RPMI8226 (cell line): ENCODE measurements around the gene POU2F2.

Experiments
- DNase-seq: peaks from one replicate; pipeline ENCODE4 v3.0.0-alpha.2; 2015

Gene POU2F2

GRCh38 chr19:42132030-42132628 lies at the start of gene POU2F2:
POU2F2 (minus strand) TSS chr19:42132446; CDS start chr19:42132411, 35 bp downstream.
- DNase-seq, result no peak

DNA sequence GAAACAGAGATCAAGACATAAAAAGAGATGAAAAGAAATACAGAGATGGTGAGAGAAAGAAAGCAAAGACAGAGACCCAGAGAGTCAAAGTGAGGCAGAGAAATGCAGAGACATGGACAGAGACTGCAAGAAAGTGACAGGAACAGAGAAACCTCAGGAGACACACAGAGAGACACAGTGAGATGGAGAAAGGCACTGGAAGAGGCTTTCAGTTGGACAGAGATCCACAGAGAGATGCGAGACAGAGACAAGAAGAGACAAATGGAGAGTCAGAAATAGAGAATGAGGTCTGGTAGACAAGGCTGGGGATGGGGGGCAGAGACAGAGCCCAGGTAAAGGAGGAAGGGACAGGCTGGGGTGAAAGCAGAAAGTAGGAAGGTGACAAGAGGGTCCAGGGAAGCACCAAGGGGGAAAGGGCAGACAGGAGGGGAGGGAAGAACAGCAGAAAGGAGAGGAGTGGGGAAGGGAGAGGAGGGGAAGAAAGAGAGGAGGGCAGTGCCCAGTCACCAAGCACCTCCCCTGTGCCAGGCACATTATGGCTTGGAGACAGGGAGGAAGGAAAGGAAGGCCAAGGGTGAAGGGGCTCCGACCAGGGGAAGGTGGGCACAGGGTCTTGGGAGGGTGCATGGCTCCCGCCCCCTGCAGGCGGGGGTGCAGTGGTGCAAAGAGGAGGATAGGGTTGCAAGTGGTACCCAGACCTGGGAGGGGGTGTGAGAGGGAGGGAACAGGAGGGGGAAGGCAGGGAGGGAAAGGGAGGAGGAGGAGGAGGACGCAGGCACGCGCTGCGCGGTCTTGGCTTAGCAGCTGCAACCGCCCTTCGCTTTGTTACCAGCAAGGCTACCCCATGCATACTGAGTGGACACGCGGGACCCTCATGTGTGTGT lies 46.8 kb upstream of the POU2F2 start:
- DNase-seq, result no peak

DNA sequence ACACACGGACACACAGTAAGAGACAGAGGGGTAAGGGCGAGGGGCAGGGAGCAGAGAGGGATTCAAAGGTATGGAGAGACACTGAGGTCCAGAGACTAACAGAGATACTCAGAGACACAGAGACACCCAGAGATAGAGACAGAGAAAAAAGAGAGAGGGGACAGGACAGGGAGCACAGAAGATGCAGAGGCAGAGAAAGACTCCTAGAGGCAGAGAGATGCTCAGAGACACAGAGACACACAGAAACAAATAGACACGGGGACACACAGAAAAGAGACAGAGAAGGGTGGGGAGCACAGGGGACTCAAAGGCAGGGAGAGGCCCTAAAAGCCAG lies 45.4 kb upstream of the POU2F2 start:
- DNase-seq, result no peak

GRCh38 chr19:42176990-42177685 lies 44.9 kb upstream of the POU2F2 start:
- DNase-seq, result peak; percentile 74

DNA sequence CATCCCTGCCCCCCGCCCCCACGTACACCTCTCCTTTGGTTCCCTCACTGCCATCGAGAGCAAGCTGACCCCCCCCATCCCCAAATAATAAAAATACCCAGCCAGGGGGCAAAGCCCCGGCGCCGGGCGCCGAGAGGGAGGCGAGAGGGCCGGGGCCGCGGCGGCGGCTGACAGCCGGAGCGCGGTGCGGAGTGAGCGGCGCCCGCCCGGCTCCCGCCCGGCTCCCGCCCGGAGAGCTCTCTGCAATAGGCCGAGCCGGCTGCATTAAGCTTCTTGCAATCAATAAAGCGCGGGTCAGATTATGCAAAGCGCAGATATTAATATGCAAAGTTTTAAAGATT lies 44.4 kb upstream of the POU2F2 start:
- DNase-seq, result no peak

- DNase-seq, result peak; percentile 20
These were observed 43.9 kb upstream of the POU2F2 start for GRCh38 chr19:42175952-42176648.

- no peak for DNase-seq
These were observed 42.9 kb upstream of the POU2F2 start for GRCh38 chr19:42174958-42175734.

DNA sequence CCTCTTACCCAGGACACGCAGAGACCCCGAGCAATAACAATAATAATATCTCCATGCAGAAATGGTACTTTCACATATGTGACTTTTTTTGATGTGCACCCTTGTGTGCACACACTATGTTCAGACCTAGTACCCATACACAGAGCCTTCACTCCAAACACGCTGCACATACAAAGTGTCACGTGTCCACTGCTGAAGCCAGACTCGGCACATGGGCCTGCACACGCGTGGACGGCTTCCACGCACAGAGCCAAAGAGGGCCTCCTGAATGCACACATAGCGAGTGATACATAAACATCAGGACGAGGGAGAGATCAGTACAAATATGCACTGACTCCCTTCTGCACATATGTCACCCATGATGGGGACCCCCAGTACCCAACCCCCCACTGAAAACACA lies 41.9 kb upstream of the POU2F2 start:
- DNase-seq, result no peak

- DNase-seq, result no peak
These were observed 41.4 kb upstream of the POU2F2 start for GRCh38 chr19:42173695-42174094.

DNA sequence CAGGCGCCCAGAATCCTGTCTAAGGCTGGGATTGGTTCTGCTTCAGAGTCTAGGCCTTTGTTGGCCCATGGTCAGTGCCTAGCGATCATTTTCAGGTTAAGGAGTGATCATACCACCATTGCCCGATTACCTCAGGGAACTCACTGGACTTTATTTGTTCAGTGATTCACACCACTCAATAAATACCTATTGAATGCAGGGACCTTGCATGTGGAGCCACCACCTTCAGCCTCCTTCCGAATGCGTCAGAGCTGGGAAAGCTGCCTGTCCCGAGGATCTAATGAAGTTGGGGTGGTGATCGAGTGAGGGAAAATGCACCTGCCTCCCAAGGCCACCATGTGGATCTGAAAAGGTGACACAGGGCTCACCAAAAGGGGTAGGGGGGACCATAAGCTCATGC lies 40.0 kb upstream of the POU2F2 start:
- DNase-seq, result no peak

DNA sequence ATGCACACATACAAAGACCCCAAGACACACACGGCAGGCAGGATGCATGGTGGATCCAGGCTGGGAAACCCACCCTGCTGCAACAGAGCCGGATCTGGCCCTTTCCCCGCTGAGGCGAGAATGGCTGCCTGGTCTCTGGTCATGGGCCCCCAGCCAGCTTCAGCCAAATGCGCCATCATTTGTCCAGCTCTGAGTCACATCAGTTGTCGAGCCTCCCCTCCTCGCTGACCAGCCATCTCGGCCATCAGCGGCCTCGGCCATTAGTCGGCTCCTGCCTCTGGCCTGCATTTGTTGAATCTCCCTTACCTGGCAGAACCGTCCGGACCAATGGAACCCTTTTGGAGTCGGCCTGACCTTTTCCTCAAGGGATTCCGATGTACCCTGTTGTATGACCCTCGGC lies 38.5 kb upstream of the POU2F2 start:
- DNase-seq, result no peak

- no peak for DNase-seq
These were observed 37.5 kb upstream of the POU2F2 start for GRCh38 chr19:42169486-42170413.

- no peak for DNase-seq
These were observed 36.0 kb upstream of the POU2F2 start for GRCh38 chr19:42168206-42168605.

DNA sequence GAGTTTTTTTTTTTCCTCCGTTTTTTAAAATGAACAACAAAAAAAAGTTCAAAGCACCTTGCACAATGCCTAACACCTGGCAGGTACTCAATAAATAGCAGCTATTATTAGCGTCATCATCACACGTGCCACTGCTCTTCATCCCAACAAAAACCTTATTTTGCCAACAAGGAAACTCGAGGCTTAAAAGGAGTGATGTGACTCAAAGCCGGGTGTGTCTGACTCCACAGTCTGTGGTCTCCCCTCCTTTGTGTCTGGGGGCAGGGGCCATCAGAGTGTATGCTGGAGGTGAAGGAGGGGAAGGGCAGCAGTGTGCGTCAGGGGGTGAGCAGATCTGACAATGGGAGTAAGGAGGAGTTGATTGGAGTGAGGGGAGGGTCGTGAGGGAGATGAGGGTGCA lies 34.1 kb upstream of the POU2F2 start:
- no peak for DNase-seq

GRCh38 chr19:42165146-42165545 lies 32.9 kb upstream of the POU2F2 start:
- DNase-seq, result no peak

DNA sequence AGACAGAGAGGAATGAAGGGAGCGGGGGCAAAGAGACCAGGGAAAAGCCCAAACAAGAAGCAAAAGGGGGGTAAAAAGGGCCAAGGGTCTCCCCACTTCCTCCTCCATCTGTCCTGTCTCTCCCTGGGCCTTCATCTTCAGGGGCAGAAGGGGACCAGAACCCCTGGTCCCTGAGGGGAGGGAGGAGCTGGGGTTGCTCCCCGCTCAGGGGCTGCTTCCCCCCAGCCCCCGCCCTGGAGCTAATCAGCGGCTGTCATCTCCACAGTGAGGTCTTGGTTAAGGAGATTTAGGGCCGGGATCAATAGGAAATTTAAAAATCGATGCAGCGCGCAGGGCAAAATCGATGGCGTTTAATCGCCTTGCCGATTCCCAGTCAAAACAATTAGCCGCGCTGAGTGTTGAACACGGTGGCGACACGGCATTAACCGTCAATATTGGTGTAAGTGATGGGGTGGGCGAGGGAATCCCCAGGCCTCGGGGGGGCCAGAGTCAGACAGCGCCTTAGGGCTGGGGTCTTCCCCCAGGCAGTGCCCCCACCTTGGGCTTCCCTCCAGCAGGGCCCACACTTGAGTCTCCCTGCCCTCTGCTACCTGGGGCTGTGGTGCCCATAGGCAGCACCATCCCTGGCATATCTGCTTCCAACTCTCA lies 29.5 kb upstream of the POU2F2 start:
- no peak for DNase-seq

DNA sequence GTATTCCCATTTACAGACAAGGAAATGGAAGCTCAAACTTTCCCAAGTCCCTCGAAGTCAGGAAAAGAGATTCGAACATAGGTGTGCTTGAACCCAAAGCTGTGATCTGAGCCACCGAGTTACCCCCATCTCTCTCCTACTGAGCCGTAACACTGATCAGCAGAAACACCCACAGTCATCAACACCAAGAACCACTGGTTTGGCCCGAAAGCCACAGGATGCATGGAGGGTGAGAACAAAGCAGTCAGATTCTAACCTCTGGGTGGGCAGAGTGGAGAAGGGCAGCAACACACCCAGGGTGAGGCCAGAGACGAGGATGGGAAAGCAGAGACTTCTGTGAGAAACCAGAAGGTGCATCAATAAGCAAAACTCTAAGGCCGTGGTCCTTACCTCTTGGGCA lies 27.7 kb upstream of the POU2F2 start:
- DNase-seq, result no peak

GRCh38 chr19:42158926-42159325 lies 26.7 kb upstream of the POU2F2 start:
- no peak for DNase-seq

DNA sequence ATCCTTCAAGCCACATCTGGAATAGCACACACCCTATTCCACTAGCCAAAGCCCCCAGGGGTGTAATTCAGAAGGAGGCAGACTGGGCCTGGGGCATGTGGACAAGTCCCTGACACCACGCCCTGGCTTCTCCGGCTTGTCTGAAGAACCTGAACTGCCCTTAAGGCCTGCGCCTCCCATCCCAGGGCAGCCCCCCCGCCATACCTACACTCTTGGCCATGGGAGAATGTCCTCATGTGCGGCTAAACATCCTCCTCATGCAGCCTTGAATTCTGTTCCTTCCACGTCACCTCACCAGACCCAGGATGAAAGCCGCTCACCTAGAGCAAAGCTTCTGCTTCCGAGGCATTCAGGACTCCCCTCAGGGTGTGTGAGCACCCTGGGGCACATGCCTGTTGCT lies 24.3 kb upstream of the POU2F2 start:
- no peak for DNase-seq

GRCh38 chr19:42155796-42156195 lies 23.6 kb upstream of the POU2F2 start:
- DNase-seq, result no peak
